ENCODE results near the gene WNK4.

Gene WNK4

DNA sequence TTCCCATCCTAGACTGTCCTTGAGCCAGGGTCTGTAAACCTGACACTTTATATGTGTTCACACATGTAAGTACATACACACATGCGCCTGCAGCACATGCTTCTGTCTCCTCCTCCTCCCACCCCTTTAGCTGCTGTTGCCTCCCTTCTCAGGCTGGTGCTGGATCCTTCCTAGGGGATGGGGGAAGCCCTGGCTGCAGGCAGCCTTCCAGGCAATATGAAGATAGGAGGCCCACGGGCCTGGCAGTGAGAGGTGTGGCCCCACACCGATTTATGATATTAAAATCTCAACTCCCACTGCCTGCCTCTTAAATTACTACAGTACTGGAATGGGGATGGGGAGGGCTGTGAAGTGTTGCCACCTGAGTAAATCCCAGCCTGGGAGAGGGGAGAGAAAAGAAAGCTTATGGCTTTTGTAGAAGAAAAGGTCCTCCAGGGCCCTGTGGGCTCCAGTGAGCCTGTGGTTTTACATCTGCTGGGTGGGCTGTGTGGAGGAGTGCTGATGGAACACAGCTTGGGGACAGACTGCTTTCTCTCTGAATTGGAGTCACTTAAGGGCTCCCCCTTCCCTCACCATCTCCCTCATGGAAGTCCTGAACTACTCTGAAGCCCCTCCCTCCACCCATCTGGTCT lies 990 bp upstream of the WNK4 start:
- Histone ChIP-seq H2BK15ac (ENCODE audit: low read length) (no peak overlapping the region), H4K91ac (ENCODE audit: low read depth, low read length, poor library complexity) (no peak overlapping the region), H3K4me3 (ENCODE audit: low read length in 2 of 2) (peak overlapping the region in 1 of 2 donors; percentile 37), H2AK5ac (ENCODE audit: low read depth, low read length) (no peak overlapping the region), H3K27ac (replicated peaks; ENCODE audit: low read length) (no peak overlapping the region), H3K9me3 (replicated peaks in 1 of 2; ENCODE audit: control insufficient read depth in 2 of 2, insufficient read depth in 1 of 2, low read depth in 1 of 2, low read length in 2 of 2) (no peaks in the 10 kb centered on the region), H3K9ac (ENCODE audit: low read depth, low read length, poor library complexity) (no peak overlapping the region), H3K18ac (ENCODE audit: low read length) (no peak overlapping the region), H3K4me1 (ENCODE audit: control insufficient read depth in 2 of 2, insufficient read depth in 1 of 2, low read depth in 1 of 2, low read length in 2 of 2) (peaks cover 0 to 9% of the 10 kb centered on the region in 2 donors), H3K14ac (ENCODE audit: low read length) (no peak overlapping the region), H2BK120ac (ENCODE audit: low read depth, low read length) (no peak overlapping the region), H3K4me2 (ENCODE audit: insufficient read depth, low read length, poor library complexity, severe bottlenecking) (no peak overlapping the region), H2AFZ (ENCODE audit: low read length) (no peak overlapping the region), H3K36me3 (replicated peaks in 1 of 2; ENCODE audit: control insufficient read depth in 2 of 2, insufficient read depth in 2 of 2, low read length in 2 of 2) (peaks cover 19 to 55% of the 10 kb centered on the region in 2 donors), H2BK12ac (ENCODE audit: low read length) (no peak overlapping the region), H3K23ac (ENCODE audit: low read depth, low read length, poor library complexity) (no peak overlapping the region), H3K79me1 (ENCODE audit: low read depth, low read length) (no peaks in the 10 kb centered on the region), H4K8ac (ENCODE audit: low read depth, low read length) (no peak overlapping the region), H3K4ac (ENCODE audit: low read length) (no peak overlapping the region), H3K27me3 (ENCODE audit: control insufficient read depth in 3 of 3, insufficient read depth in 3 of 3, low read depth in 1 of 3, low read length in 3 of 3) (peaks cover 0 to 23% (median 8%) of the 10 kb centered on the region in 3 experiments), H2BK5ac (ENCODE audit: low read length) (no peak overlapping the region)
- DNase-seq (ENCODE audit: low spot score), result no peak
- whole genome bisulfite sequencing, 2 donors (ENCODE audit: extremely low coverage in 2 of 2, insufficient read length in 2 of 2, insufficient replicate concordance in 1 of 2), result no CpG with 5 or more reads among the region's 3 CpGs

DNA sequence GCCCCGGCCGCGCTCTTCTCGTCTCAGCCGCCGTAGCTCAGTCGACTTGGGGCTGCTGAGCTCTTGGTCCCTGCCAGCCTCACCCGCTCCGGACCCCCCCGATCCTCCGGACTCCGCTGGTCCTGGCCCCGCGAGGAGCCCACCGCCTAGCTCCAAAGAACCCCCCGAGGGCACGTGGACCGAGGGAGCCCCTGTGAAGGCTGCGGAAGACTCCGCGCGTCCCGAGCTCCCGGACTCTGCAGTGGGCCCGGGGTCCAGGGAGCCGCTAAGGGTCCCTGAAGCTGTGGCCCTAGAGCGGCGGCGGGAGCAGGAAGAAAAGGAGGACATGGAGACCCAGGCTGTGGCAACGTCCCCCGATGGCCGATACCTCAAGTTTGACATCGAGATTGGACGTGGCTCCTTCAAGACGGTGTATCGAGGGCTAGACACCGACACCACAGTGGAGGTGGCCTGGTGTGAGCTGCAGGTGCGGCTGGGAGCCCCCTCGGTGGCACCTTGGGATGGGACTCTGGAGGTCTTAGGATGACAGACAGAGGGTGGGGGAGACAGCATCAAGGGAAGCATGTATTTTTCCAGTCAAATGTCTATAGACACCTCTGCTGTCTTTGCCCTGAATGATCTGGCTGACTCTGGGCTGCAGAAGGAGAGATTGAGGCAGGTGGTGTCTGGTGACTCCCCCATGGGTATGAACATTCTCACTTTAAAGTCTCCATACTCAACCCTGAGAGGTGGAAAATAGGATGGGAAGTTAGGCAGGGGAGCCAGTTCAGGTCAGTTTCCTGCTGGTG lies 635 bp downstream of the WNK4 start:
- peak overlapping the region; percentile 96 for H3K18ac ChIP-seq (ENCODE audit: low read length)
- peaks cover 0 to 25% (median 8%) of the 10 kb centered on the region in 3 experiments for H3K27me3 ChIP-seq (ENCODE audit: control insufficient read depth in 3 of 3, insufficient read depth in 3 of 3, low read depth in 1 of 3, low read length in 3 of 3)
- H3K4me2 ChIP-seq (ENCODE audit: insufficient read depth, low read length, poor library complexity, severe bottlenecking), result peak overlapping the region; percentile 89
- peak overlapping the region; percentile 65 for H3K9ac ChIP-seq (ENCODE audit: low read depth, low read length, poor library complexity)
- H2AK5ac ChIP-seq (ENCODE audit: low read depth, low read length), result no peak overlapping the region
- H2BK5ac ChIP-seq (ENCODE audit: low read length), result peak overlapping the region; percentile 42
- H2BK15ac ChIP-seq (ENCODE audit: low read length), result peak overlapping the region; percentile 89
- peak overlapping the region; percentile 94 for H3K14ac ChIP-seq (ENCODE audit: low read length)
- H2BK120ac ChIP-seq (ENCODE audit: low read depth, low read length), result no peak overlapping the region
- H4K91ac ChIP-seq (ENCODE audit: low read depth, low read length, poor library complexity), result no peak overlapping the region
- H3K9me3 ChIP-seq (replicated peaks in 1 of 2; ENCODE audit: control insufficient read depth in 2 of 2, insufficient read depth in 1 of 2, low read depth in 1 of 2, low read length in 2 of 2), result no peaks in the 10 kb centered on the region
- no CpG with 5 or more reads among the region's 39 CpGs for WGBS, 2 donors (ENCODE audit: extremely low coverage in 2 of 2, insufficient read length in 2 of 2, insufficient replicate concordance in 1 of 2)
- no peak overlapping the region for H2AFZ ChIP-seq (ENCODE audit: low read length)
- H3K36me3 ChIP-seq (replicated peaks in 1 of 2; ENCODE audit: control insufficient read depth in 2 of 2, insufficient read depth in 2 of 2, low read length in 2 of 2), result peaks cover 14 to 39% of the 10 kb centered on the region in 2 donors
- H2BK12ac ChIP-seq (ENCODE audit: low read length), result no peak overlapping the region
- H3K4me3 ChIP-seq (ENCODE audit: low read length in 2 of 2), result peak overlapping the region in 1 of 2 donors; percentile 79
- H4K8ac ChIP-seq (ENCODE audit: low read depth, low read length), result no peak overlapping the region
- DNase-seq (ENCODE audit: low spot score), result no peak
- H3K4me1 ChIP-seq (ENCODE audit: control insufficient read depth in 2 of 2, insufficient read depth in 1 of 2, low read depth in 1 of 2, low read length in 2 of 2), result peaks cover 0 to 9% of the 10 kb centered on the region in 2 donors
- peak overlapping the region; percentile 90 for H3K23ac ChIP-seq (ENCODE audit: low read depth, low read length, poor library complexity)
- H3K27ac ChIP-seq (replicated peaks; ENCODE audit: low read length), result no peak overlapping the region
- peak overlapping the region; percentile 23 for H3K4ac ChIP-seq (ENCODE audit: low read length)
- no peaks in the 10 kb centered on the region for H3K79me1 ChIP-seq (ENCODE audit: low read depth, low read length)

DNA sequence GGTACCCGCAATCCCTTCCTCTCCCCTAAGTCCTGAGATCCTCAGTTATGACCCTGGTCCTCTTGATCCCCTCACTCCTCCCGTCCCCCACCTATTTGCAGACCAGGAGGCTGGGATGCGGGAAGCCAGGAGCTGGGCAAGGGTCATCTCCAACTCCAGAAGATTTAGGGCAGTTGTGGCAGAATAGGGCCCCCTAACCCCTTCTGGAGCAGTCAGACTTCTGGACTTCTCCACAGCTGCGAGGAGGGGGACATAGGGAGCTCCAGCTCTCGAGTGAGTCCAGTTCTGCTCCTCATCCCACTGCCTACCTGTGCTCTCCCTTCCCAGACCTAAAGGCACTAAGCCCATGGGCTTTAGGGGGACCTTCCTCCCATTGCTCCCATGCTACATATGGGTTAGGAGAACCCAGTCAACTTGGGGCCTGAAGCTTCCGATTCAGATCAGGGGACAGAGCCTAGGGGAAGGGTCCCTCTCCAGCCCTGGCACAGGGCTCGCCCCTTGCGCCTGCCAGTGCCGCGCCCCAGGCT lies 1.3 kb downstream of the WNK4 start:
- Histone ChIP-seq H2AK5ac (ENCODE audit: low read depth, low read length) (no peak overlapping the region), H3K27ac (replicated peaks; ENCODE audit: low read length) (no peak overlapping the region), H2BK5ac (ENCODE audit: low read length) (no peak overlapping the region), H3K9me3 (replicated peaks in 1 of 2; ENCODE audit: control insufficient read depth in 2 of 2, insufficient read depth in 1 of 2, low read depth in 1 of 2, low read length in 2 of 2) (no peaks in the 10 kb centered on the region), H2BK120ac (ENCODE audit: low read depth, low read length) (no peak overlapping the region), H3K79me1 (ENCODE audit: low read depth, low read length) (no peaks in the 10 kb centered on the region), H3K14ac (ENCODE audit: low read length) (no peak overlapping the region), H3K18ac (ENCODE audit: low read length) (no peak overlapping the region), H2BK12ac (ENCODE audit: low read length) (peak overlapping the region; percentile 41), H3K23ac (ENCODE audit: low read depth, low read length, poor library complexity) (peak overlapping the region; percentile 65), H2BK15ac (ENCODE audit: low read length) (no peak overlapping the region), H3K4me3 (ENCODE audit: low read length in 2 of 2) (no peak overlapping the region), H4K91ac (ENCODE audit: low read depth, low read length, poor library complexity) (no peak overlapping the region), H2AFZ (ENCODE audit: low read length) (no peak overlapping the region), H3K9ac (ENCODE audit: low read depth, low read length, poor library complexity) (no peak overlapping the region), H3K27me3 (ENCODE audit: control insufficient read depth in 3 of 3, insufficient read depth in 3 of 3, low read depth in 1 of 3, low read length in 3 of 3) (peaks cover 0 to 25% (median 8%) of the 10 kb centered on the region in 3 experiments), H3K4ac (ENCODE audit: low read length) (no peak overlapping the region), H3K36me3 (replicated peaks in 1 of 2; ENCODE audit: control insufficient read depth in 2 of 2, insufficient read depth in 2 of 2, low read length in 2 of 2) (peaks cover 11 to 33% of the 10 kb centered on the region in 2 donors), H3K4me2 (ENCODE audit: insufficient read depth, low read length, poor library complexity, severe bottlenecking) (no peak overlapping the region), H3K4me1 (ENCODE audit: control insufficient read depth in 2 of 2, insufficient read depth in 1 of 2, low read depth in 1 of 2, low read length in 2 of 2) (peaks cover 0 to 9% of the 10 kb centered on the region in 2 donors), H4K8ac (ENCODE audit: low read depth, low read length) (no peak overlapping the region)
- no CpG with 5 or more reads among the region's 10 CpGs for WGBS, 2 donors (ENCODE audit: extremely low coverage in 2 of 2, insufficient read length in 2 of 2, insufficient replicate concordance in 1 of 2)
- DNase-seq (ENCODE audit: low spot score), result no peak

Measured in neuronal stem cell (in vitro differentiated cells).